Stimulated activated CD8-positive, alpha-beta memory T cell treated with anti-CD3 and anti-CD28 coated beads, Interleukin-15, amount 100 ng/mL, for 48 hours (primary cell): ENCODE results near the gene COX14.
A peak's percentile ranks its signal among the peaks of the same experiment; 100 is the strongest.
"Not testable (repeated sequence)": the region's sequence is repeated elsewhere in the genome, so short reads cannot be mapped to it uniquely, and the experiment has no call there.

ENCODE experiments used
- DNase-seq, 2 donors: peaks; one replicate each; pipeline ENCODE4 v3.0.0-alpha.2; 2020; ENCODE audit warnings: low read depth in 2 of 2

COX14 gene

DNA sequence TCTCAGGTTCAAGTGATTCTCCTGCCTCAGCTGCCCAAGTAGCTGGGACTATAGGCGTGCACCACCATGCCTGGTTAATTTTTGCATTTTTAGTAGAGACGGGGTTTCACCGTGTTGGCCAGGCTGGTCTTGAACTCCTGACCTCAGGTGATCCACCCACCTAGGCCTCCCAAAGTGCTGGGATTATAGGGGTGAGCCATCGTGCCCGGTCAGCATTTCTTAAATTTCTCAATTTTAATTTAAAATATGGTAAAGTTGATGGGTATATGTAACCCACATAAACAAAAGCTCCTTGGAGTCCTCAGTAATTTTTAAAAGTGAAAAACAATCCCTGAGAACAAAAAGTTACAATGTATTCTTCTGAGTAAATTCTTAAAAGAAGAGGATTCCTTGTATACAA lies 42.9 kb downstream of the COX14 start:
- DNase-seq: not testable (repeated sequence)

DNA sequence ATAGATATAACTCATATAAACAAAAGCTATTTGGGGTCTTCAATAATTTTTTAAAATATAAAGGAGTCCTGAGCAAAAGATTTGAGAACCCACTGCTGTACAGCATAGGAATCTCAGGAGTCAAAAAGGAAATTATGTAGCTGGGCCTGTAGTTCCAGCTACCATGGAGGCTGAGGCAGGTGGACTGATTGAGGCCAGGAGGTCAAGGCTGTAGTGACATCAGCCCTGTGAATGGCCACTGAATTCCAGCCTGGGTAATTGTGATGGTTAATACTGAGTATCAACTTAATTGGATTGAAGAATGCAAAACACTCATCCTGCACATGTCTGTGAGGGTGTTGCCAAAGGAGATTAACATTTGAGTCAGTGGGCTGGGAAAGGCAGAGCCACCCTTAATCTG lies 44.6 kb downstream of the COX14 start:
- DNase-seq: no peak

DNA sequence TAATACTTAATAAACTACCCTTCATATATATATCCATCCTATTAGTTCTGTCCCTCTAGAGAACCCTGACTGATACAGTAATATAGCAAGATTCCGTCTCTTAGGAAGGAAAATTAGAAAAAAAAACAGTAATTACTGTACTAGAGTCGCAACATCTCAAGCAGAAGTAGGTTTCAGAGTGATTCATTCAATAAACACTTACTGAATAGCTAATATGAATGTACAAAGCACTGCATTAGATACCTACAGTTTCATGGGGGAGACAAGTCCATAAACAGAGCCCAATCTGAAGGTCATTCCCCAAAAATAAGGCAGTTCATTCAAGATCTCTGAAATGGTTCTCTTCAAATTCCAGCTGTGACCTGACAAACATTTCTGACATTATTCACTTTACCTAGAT lies 45.2 kb downstream of the COX14 start:
- no peak for DNase-seq

DNA sequence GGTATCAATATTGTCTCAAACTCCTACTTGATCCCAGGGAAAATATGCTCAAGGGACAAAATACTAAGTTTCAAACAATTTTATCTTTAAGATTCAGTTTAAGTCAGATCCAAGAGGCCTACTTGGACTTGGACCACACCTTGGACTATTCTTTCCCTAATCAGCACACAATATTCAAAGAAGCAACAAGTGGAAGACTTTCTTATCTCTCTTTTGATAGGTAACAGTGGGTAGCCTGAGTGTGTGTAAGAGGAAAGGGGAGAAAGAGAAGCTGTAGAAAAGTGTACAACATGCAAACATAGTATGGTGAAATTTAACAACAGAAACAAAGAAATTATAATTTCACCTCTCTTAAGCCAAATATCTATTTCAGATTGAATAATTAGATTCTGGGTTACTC lies 48.6 kb downstream of the COX14 start:
- DNase-seq: no peak

DNA sequence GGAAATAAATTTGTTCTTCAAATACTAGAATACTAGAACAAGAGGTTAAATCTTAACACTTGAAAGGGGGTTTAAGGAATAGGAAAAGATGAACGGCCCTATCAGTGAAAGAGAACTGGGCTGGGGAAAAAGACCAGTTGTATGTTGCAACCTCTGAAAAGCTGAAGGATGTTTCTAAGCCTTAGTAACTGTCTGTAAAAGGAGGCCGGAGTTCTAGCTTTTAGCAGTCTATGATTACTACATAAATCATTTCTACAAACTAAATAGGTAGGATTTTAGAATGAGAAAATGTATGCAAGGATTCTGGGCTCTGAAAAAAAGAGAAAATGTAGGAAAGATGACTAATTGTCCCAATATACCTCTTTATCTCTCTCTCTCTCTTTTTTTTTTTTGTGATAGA lies 50.2 kb downstream of the COX14 start:
- no peak for DNase-seq

DNA sequence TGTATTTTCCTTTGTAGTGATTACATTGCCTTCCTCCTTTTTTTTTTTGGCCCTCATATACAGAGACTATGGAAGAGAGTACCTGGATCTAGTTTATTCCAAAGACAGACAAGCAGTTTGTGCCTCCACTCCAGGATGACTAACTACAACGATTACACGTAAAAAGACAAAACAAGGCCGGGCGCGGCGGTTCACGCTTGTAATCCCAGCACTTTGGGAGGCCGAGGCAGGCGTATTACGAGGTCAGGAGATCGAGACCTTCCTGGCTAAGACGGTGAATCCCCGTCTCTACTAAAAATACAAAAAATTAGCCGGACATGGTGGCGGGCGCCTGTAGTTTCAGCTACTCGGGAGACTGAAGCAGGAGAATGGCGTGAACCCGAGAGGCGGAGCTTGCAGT lies 52.9 kb downstream of the COX14 start:
- no peak for DNase-seq

DNA sequence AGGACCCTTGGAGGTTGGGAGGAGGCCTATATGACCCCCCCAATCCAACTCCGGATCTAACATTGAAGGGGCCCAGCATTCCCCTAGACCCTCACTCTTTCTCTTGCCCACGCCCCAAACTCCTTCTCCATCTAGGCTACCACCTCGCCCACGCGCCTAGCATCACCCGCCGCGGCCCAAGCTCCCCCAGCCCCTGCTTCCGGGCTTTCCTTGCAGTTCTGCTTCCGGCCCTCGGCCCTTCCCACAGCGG lies 54.7 kb downstream of the COX14 start:
- DNase-seq: peak; percentile 60 to 63

DNA sequence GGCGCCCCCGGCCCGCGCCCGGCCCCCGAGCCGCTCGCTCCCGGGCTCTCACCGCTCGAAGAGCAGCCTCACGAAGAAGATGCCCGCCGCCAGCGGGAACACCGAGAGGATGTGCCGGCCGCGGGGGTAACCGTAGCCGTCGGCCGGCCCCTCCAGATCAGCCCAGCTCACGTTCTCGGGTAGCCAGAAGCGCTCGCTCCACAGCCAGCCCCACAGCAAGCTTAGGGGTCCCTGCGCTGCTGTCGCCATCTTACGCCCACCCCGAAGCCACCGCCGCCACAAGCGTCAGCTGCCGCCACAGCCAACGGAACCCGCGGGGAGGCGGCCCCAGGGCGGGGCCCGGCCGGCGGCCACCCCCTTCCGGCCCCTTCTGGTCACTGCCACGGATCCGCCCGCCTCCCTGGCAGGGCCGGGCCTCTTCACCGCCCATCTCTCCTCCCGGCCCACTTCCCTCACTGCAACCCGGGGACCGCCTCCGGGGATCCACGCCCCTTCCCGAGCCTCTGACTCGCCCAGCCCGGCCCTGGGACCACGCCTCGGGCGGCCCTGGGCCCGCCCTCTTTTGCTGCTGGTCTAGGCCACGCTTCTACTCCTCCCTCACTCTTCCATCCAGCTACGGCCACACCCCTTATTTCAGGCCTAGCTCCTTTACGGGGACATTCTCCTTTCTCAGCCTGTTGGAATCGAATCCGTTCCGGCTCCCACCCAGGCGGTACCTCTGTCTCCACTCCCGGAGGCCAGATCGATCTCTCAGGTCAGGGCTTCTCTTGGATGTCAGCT lies 55.2 kb downstream of the COX14 start, which contains the start of gene CERS5:
CERS5 (minus strand) TSS at position 321 of the 780 bp plus-strand sequence; CDS start at position 249, 72 bp downstream.
- peak; percentile 99 for DNase-seq
